Trophoblast cell (in vitro differentiated cells and primary cell): ENCODE measurements around the gene GFOD1.

Source experiments
- DNase-seq, 2 donors: peaks; one replicate each; pipeline ENCODE4 v3.0.0-alpha.2; 2016
- H2AFZ ChIP-seq: 2 replicates; pipeline ENCODE4 v1.6.1; 2013; ENCODE audit warnings: low read length, moderate library complexity, mild to moderate bottlenecking; ENCODE audit not compliant: insufficient read depth, poor library complexity
- H2AK5ac ChIP-seq: 2 replicates; pipeline ENCODE4 v1.6.1; 2013; ENCODE audit warnings: mild to moderate bottlenecking, low read length
- H2BK120ac ChIP-seq: 2 replicates; pipeline ENCODE4 v1.6.1; 2013; ENCODE audit warnings: low read length, mild to moderate bottlenecking, moderate library complexity; ENCODE audit not compliant: insufficient read depth, poor library complexity
- H2BK12ac ChIP-seq: 2 replicates; pipeline ENCODE4 v1.6.1; 2013; ENCODE audit warnings: mild to moderate bottlenecking, low read length, moderate library complexity
- H2BK5ac ChIP-seq: 2 replicates; pipeline ENCODE4 v1.6.1; 2013; ENCODE audit warnings: low read length, low read depth, moderate library complexity, mild to moderate bottlenecking; ENCODE audit not compliant: poor library complexity
- H3K14ac ChIP-seq: 2 replicates; pipeline ENCODE4 v1.6.1; 2013; ENCODE audit warnings: mild to moderate bottlenecking, low read length
- H3K18ac ChIP-seq: 2 replicates; pipeline ENCODE4 v1.6.1; 2013; ENCODE audit warnings: mild to moderate bottlenecking, low read length
- H3K23ac ChIP-seq: 2 replicates; pipeline ENCODE4 v1.6.1; 2013; ENCODE audit warnings: low read length
- H3K27ac ChIP-seq: 2 replicates; pipeline ENCODE4 v1.5.1; 2013; ENCODE audit warnings: low read depth, mild to moderate bottlenecking, inconsistent platforms, low read length, moderate library complexity
- H3K27me3 ChIP-seq: 2 replicates; pipeline ENCODE4 v1.6.1; 2013; ENCODE audit warnings: inconsistent platforms, mild to moderate bottlenecking, low read length, moderate library complexity; ENCODE audit not compliant: insufficient read depth
- H3K36me3 ChIP-seq, 2 experiments: 1 replicate in 1 of 2; 2 replicates in 1 of 2; pipeline ENCODE4 v1.6.1; 2013; ENCODE audit warnings: low read length in 2 of 2, mild to moderate bottlenecking in 2 of 2, moderate library complexity in 1 of 2; ENCODE audit not compliant: insufficient read depth in 2 of 2, control insufficient read depth in 1 of 2
- H3K4ac ChIP-seq: 2 replicates; pipeline ENCODE4 v1.6.1; 2013; ENCODE audit warnings: low read depth, mild to moderate bottlenecking, low read length, moderate library complexity
- H3K4me1 ChIP-seq, 2 experiments: 1 replicate in 1 of 2; 2 replicates in 1 of 2; pipeline ENCODE4 v1.6.1; 2013; ENCODE audit warnings: low read length in 2 of 2, mild to moderate bottlenecking in 2 of 2, moderate library complexity in 1 of 2; ENCODE audit not compliant: insufficient read depth in 2 of 2, control insufficient read depth in 1 of 2
- H3K4me2 ChIP-seq: 2 replicates; pipeline ENCODE4 v1.6.1; 2013; ENCODE audit warnings: inconsistent platforms, mild to moderate bottlenecking, low read length, moderate library complexity
- H3K4me3 ChIP-seq: 2 replicates; pipeline ENCODE4 v1.5.1; 2013; ENCODE audit warnings: mild to moderate bottlenecking, low read depth, low read length, inconsistent platforms
- H3K79me1 ChIP-seq: one replicate; pipeline ENCODE4 v1.6.1; 2013; ENCODE audit warnings: low read length
- H3K79me2 ChIP-seq: 2 replicates; pipeline ENCODE4 v1.6.1; 2013; ENCODE audit warnings: low read length, mild to moderate bottlenecking; ENCODE audit not compliant: control insufficient read depth, insufficient read depth, poor library complexity
- H3K9ac ChIP-seq: 2 replicates; pipeline ENCODE4 v1.6.1; 2013; ENCODE audit warnings: mild to moderate bottlenecking, low read length
- H3K9me3 ChIP-seq: 2 replicates; pipeline ENCODE4 v1.6.1; 2013; ENCODE audit warnings: low read depth, mild to moderate bottlenecking, control low read depth, inconsistent platforms, low read length; ENCODE audit not compliant: insufficient read depth
- H4K12ac ChIP-seq: 2 replicates; pipeline ENCODE4 v1.6.1; 2013; ENCODE audit warnings: low read depth, mild to moderate bottlenecking, low read length, moderate library complexity
- H4K8ac ChIP-seq: 2 replicates; pipeline ENCODE4 v1.6.1; 2013; ENCODE audit warnings: low read depth, mild to moderate bottlenecking, low read length, moderate library complexity
- H4K91ac ChIP-seq: one replicate; pipeline ENCODE4 v1.6.1; 2013; ENCODE audit warnings: low read depth, mild to moderate bottlenecking, low read length, moderate library complexity
- WGBS: extraction: QIAGEN DNeasy Blood & Tissue Kit; methylation state at CpG from one replicate; pipeline ENCODE4 v1.1.7; 2013; ENCODE audit warnings: missing lambda C conversion rate; ENCODE audit not compliant: insufficient read length, insufficient coverage; ENCODE audit errors: extremely low coverage; 5-methylcytosine and 5-hydroxymethylcytosine counted together

The GFOD1 gene

GRCh38 chr6:13470238-13471140 is 16.9 kb downstream of the GFOD1 start:
- Histone ChIP-seq H2AK5ac (no peak overlapping the region), H4K12ac (no peak overlapping the region), H3K18ac (no peak overlapping the region), H3K14ac (no peak overlapping the region), H3K9ac (no peak overlapping the region), H2BK5ac (no peak overlapping the region), H3K4me3 (no peak overlapping the region), H2BK120ac (no peak overlapping the region), H4K8ac (no peak overlapping the region), H4K91ac (no peak overlapping the region), H3K79me2 (no peaks in the 10 kb centered on the region), H2BK12ac (no peak overlapping the region), H3K79me1 (no peaks in the 10 kb centered on the region), H3K36me3 (no peaks in the 10 kb centered on the region), H3K9me3 (peaks cover 2% of the 10 kb centered on the region), H3K27ac (no peak overlapping the region), H2AFZ (no peak overlapping the region), H3K4ac (no peak overlapping the region), H3K27me3 (no peaks in the 10 kb centered on the region), H3K4me1 (no peaks in the 10 kb centered on the region), H3K4me2 (no peak overlapping the region), H3K23ac (no peak overlapping the region)
- WGBS = no CpG with 5 or more reads among the region's 10 CpGs
- DNase-seq = no peak

DNA sequence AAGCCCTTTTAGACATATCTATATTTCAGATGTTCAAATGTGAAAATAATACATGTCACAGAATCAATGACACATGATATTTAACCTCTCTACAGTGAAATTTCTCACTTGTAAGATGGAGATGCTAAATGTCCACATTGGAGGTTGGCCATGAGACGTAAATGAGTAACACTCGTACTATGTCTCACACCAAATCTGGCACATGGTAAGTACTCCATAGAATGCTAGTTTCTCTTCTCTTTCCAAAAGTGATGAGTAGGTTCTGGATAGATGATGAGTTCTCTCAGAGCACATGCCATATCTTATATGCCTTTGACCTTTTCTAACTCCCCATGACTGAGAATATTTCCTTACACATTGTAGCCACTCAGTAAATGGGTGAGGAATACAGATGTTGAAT is 17.7 kb downstream of the GFOD1 start:
- H4K91ac ChIP-seq = no peak overlapping the region
- no peak overlapping the region for H4K12ac ChIP-seq
- H4K8ac ChIP-seq = no peak overlapping the region
- no peak overlapping the region for H2AK5ac ChIP-seq
- no peak overlapping the region for H3K4ac ChIP-seq
- no peak overlapping the region for H3K4me3 ChIP-seq
- no peaks in the 10 kb centered on the region for H3K79me1 ChIP-seq
- no peaks in the 10 kb centered on the region for H3K79me2 ChIP-seq
- H3K14ac ChIP-seq = no peak overlapping the region
- H3K18ac ChIP-seq = no peak overlapping the region
- no peaks in the 10 kb centered on the region for H3K36me3 ChIP-seq
- H3K4me2 ChIP-seq = no peak overlapping the region
- no peaks in the 10 kb centered on the region for H3K4me1 ChIP-seq
- no peak overlapping the region for H3K9ac ChIP-seq
- no peak for DNase-seq
- H2AFZ ChIP-seq = no peak overlapping the region
- no peak overlapping the region for H3K23ac ChIP-seq
- no peak overlapping the region for H2BK5ac ChIP-seq
- H3K9me3 ChIP-seq = peaks cover 2% of the 10 kb centered on the region
- no peak overlapping the region for H2BK120ac ChIP-seq
- H3K27me3 ChIP-seq = no peaks in the 10 kb centered on the region
- no peak overlapping the region for H3K27ac ChIP-seq
- H2BK12ac ChIP-seq = no peak overlapping the region
- WGBS = no CpG with 5 or more reads among the region's 2 CpGs

- Histone ChIP-seq H2AK5ac (no peak overlapping the region), H3K4me2 (no peak overlapping the region), H3K14ac (no peak overlapping the region), H2BK5ac (no peak overlapping the region), H3K18ac (no peak overlapping the region), H3K4me3 (no peak overlapping the region), H3K27ac (no peak overlapping the region), H3K4ac (no peak overlapping the region), H3K23ac (no peak overlapping the region), H3K36me3 (no peaks in the 10 kb centered on the region), H3K9me3 (peaks cover 3% of the 10 kb centered on the region), H3K79me2 (no peaks in the 10 kb centered on the region), H3K9ac (no peak overlapping the region), H3K4me1 (peaks cover 0 to 2% of the 10 kb centered on the region in 2 experiments), H4K91ac (no peak overlapping the region), H3K79me1 (no peaks in the 10 kb centered on the region), H2BK120ac (no peak overlapping the region), H4K8ac (no peak overlapping the region), H4K12ac (no peak overlapping the region), H2AFZ (no peak overlapping the region), H2BK12ac (no peak overlapping the region), H3K27me3 (no peaks in the 10 kb centered on the region)
- no peak for DNase-seq
- WGBS = no CpG with 5 or more reads among the region's 1 CpG
These were observed 18.6 kb downstream of the GFOD1 start for GRCh38 chr6:13468839-13469238.

- H3K4ac ChIP-seq = no peak overlapping the region
- no peak for DNase-seq
- H3K4me1 ChIP-seq = peaks cover 0 to 5% of the 10 kb centered on the region in 2 experiments
- no peaks in the 10 kb centered on the region for H3K27me3 ChIP-seq
- no peaks in the 10 kb centered on the region for H3K79me2 ChIP-seq
- no peak overlapping the region for H2BK5ac ChIP-seq
- H2AK5ac ChIP-seq = no peak overlapping the region
- H3K27ac ChIP-seq = no peak overlapping the region
- no peak overlapping the region for H2BK120ac ChIP-seq
- no peak overlapping the region for H2BK12ac ChIP-seq
- H3K14ac ChIP-seq = no peak overlapping the region
- no peak overlapping the region for H3K23ac ChIP-seq
- peaks cover 3% of the 10 kb centered on the region for H3K9me3 ChIP-seq
- H3K36me3 ChIP-seq = no peaks in the 10 kb centered on the region
- no peak overlapping the region for H4K8ac ChIP-seq
- no peak overlapping the region for H3K4me2 ChIP-seq
- H3K18ac ChIP-seq = no peak overlapping the region
- WGBS = no CpG with 5 or more reads among the region's 3 CpGs
- no peak overlapping the region for H3K4me3 ChIP-seq
- no peak overlapping the region for H2AFZ ChIP-seq
- H4K91ac ChIP-seq = no peak overlapping the region
- H3K79me1 ChIP-seq = no peaks in the 10 kb centered on the region
- H4K12ac ChIP-seq = no peak overlapping the region
- H3K9ac ChIP-seq = no peak overlapping the region
These were observed 20.2 kb downstream of the GFOD1 start for GRCh38 chr6:13467216-13467600.
